K562 (cell line): ENCODE data around the gene ZBTB7A. TPM values are rescaled to one million over a fixed set of nuclear protein-coding genes. Genes with fewer than 3 reads are reported as not detected.

Source experiments
- BRD4 ChIP-seq: fragments of 200-600 bp; sonication (generic); IDR thresholded peaks from 2 replicates; pipeline ENCODE4 v1.6.1; 2017; ENCODE audit warnings: inconsistent platforms
- KDM1A ChIP-seq, 2 experiments: fragments of 450-650 bp; IDR thresholded peaks; 2 replicates each; pipeline ENCODE4 v1.6.1; 2016; ENCODE audit warnings: mild to moderate bottlenecking in 2 of 2
- KDM4B ChIP-seq, 2 experiments: fragments of 450-650 bp in 1 of 2; sonication (generic) in 1 of 2; IDR thresholded peaks; 2 replicates each; pipeline ENCODE4 v1.6.1; 2016 to 2017; ENCODE audit warnings: borderline replicate concordance in 2 of 2, antibody characterized with exemption in 1 of 2, low read depth in 1 of 2, mild to moderate bottlenecking in 1 of 2
- RBM34 ChIP-seq: fragments of 200-400 bp; formaldehyde crosslinking; IDR thresholded peaks from 2 replicates; pipeline ENCODE4 v1.6.1; 2018; ENCODE audit warnings: low read length, borderline replicate concordance; ENCODE audit not compliant: insufficient read depth
- SP2 ChIP-seq: IDR thresholded peaks from 2 replicates; pipeline ENCODE4 v1.6.1; 2011; ENCODE audit warnings: mild to moderate bottlenecking, low read depth, low read length, moderate library complexity; ENCODE audit not compliant: poor library complexity, severe bottlenecking; ENCODE audit errors: extremely low read depth
- TAF1 ChIP-seq: IDR thresholded peaks from 2 replicates; pipeline ENCODE4 v1.6.1; 2011; ENCODE audit warnings: mild to moderate bottlenecking, low read length, moderate library complexity; ENCODE audit not compliant: insufficient read depth, control insufficient read depth, severe bottlenecking; ENCODE audit errors: extremely low read depth
- ZBTB7A ChIP-seq: IDR thresholded peaks from 2 replicates; pipeline ENCODE4 v1.6.1; 2011; ENCODE audit warnings: low read depth, mild to moderate bottlenecking, low read length, moderate library complexity, borderline replicate concordance; ENCODE audit not compliant: control insufficient read depth
- polyA plus RNA-seq, 8 experiments: library from polyadenylated mRNA; depleted of rRNA in 4 of 8; stranded (reverse) in 5 of 8; unstranded in 3 of 8; fragments of >200 nt; fragmentation: Nextera tagmentation in 2 of 8; fragmentation: Illumina TruSeq in 1 of 8; extraction: Ambion mirVana in 2 of 8; extraction: Trizol in 1 of 8; gene quantifications; 2 replicates each; pipeline versions ENCODE4 v1.2.1 to v1.2.3, GENCODE V29; 2011 to 2014; ENCODE audit warnings: inconsistent platforms in 1 of 8, missing spikeins in 1 of 8
- total RNA-seq, 7 experiments: library from RNA; depleted of rRNA in 6 of 7; stranded (reverse); fragments of >200 nt in 6 of 7; fragmentation: Illumina TruSeq in 2 of 7; extraction: Trizol in 2 of 7; gene quantifications; 2 replicates each; pipeline versions ENCODE4 v1.2.1 to v1.2.3, GENCODE V29; 2011 to 2021; ENCODE audit warnings: low replicate concordance in 1 of 7
- TF ChIP-seq, protein P1 (sequence below): fragments of 200-600 bp; sonication (generic); IDR thresholded peaks from one replicate; pipeline ENCODE4 v1.6.1; 2012; ENCODE audit warnings: mild to moderate bottlenecking, low read depth, low read length, inconsistent platforms

The ZBTB7A gene
- total and polyA plus RNA-seq, 9 of the 15 experiments (the other 6 are each of a cell fraction or from before 2014, with no cell fraction given), result 0.11 to 34.0 (median 4.6) TPM

DNA sequence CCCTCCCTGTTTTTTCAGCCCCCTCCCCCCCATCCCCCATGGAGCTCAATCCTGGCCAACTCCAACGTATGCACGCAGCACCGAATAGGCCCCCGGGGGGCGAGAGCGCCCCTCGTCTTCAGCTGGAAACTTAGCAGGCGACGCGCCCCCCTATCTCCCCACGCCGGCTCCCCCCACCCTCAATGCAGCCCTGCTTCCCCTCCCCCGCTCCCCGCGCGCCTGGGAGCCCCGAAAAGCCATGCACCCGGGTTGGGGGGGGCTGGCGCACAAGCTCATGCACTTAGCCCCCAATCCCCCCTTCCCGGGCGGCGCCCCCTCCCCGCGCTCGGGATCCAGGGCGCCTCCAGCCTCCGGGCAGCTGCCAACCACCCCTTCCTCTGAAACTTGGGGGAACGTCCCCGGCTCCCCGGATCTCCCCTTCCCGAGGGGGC lies 508 bp downstream of the ZBTB7A start (continued):
- TF ChIP-seq, protein P1, sequence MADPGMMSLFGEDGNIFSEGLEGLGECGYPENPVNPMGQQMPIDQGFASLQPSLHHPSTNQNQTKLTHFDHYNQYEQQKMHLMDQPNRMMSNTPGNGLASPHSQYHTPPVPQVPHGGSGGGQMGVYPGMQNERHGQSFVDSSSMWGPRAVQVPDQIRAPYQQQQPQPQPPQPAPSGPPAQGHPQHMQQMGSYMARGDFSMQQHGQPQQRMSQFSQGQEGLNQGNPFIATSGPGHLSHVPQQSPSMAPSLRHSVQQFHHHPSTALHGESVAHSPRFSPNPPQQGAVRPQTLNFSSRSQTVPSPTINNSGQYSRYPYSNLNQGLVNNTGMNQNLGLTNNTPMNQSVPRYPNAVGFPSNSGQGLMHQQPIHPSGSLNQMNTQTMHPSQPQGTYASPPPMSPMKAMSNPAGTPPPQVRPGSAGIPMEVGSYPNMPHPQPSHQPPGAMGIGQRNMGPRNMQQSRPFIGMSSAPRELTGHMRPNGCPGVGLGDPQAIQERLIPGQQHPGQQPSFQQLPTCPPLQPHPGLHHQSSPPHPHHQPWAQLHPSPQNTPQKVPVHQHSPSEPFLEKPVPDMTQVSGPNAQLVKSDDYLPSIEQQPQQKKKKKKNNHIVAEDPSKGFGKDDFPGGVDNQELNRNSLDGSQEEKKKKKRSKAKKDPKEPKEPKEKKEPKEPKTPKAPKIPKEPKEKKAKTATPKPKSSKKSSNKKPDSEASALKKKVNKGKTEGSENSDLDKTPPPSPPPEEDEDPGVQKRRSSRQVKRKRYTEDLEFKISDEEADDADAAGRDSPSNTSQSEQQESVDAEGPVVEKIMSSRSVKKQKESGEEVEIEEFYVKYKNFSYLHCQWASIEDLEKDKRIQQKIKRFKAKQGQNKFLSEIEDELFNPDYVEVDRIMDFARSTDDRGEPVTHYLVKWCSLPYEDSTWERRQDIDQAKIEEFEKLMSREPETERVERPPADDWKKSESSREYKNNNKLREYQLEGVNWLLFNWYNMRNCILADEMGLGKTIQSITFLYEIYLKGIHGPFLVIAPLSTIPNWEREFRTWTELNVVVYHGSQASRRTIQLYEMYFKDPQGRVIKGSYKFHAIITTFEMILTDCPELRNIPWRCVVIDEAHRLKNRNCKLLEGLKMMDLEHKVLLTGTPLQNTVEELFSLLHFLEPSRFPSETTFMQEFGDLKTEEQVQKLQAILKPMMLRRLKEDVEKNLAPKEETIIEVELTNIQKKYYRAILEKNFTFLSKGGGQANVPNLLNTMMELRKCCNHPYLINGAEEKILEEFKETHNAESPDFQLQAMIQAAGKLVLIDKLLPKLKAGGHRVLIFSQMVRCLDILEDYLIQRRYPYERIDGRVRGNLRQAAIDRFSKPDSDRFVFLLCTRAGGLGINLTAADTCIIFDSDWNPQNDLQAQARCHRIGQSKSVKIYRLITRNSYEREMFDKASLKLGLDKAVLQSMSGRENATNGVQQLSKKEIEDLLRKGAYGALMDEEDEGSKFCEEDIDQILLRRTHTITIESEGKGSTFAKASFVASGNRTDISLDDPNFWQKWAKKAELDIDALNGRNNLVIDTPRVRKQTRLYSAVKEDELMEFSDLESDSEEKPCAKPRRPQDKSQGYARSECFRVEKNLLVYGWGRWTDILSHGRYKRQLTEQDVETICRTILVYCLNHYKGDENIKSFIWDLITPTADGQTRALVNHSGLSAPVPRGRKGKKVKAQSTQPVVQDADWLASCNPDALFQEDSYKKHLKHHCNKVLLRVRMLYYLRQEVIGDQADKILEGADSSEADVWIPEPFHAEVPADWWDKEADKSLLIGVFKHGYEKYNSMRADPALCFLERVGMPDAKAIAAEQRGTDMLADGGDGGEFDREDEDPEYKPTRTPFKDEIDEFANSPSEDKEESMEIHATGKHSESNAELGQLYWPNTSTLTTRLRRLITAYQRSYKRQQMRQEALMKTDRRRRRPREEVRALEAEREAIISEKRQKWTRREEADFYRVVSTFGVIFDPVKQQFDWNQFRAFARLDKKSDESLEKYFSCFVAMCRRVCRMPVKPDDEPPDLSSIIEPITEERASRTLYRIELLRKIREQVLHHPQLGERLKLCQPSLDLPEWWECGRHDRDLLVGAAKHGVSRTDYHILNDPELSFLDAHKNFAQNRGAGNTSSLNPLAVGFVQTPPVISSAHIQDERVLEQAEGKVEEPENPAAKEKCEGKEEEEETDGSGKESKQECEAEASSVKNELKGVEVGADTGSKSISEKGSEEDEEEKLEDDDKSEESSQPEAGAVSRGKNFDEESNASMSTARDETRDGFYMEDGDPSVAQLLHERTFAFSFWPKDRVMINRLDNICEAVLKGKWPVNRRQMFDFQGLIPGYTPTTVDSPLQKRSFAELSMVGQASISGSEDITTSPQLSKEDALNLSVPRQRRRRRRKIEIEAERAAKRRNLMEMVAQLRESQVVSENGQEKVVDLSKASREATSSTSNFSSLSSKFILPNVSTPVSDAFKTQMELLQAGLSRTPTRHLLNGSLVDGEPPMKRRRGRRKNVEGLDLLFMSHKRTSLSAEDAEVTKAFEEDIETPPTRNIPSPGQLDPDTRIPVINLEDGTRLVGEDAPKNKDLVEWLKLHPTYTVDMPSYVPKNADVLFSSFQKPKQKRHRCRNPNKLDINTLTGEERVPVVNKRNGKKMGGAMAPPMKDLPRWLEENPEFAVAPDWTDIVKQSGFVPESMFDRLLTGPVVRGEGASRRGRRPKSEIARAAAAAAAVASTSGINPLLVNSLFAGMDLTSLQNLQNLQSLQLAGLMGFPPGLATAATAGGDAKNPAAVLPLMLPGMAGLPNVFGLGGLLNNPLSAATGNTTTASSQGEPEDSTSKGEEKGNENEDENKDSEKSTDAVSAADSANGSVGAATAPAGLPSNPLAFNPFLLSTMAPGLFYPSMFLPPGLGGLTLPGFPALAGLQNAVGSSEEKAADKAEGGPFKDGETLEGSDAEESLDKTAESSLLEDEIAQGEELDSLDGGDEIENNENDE, result no peak
- TF ChIP-seq BRD4 (peak; percentile 54; the same call in 1 of the 2 replicates), ZBTB7A (peak; percentile 91), RBM34 (no peak), KDM4B (IDR thresholded peaks at IDR 0.05; ENCODE audit: borderline replicate concordance in 2 of 2, low read depth in 1 of 2) (peak in 1 of 2 experiments; percentile 18; a peak in 1 of 4 replicates), SP2 (no peak), TAF1 (peak; percentile 87), KDM1A (IDR thresholded peaks at IDR 0.05) (peak in 1 of 2 experiments; percentile 85; a peak in 2 of 4 replicates)
